ENCODE data around the gene DIPK1C. TPM values are rescaled to one million over a fixed set of nuclear protein-coding genes. Genes with fewer than 3 reads are reported as not detected.

Gene DIPK1C
- total and polyA plus RNA-seq, 2 experiments from 2014 or later: 0.07 TPM; not detected in 1

- peaks cover 7% of the 10 kb centered on the region for H3K27me3 Mint-ChIP-seq (ENCODE audit: insufficient read depth, low read depth, poor library complexity)
- Histone ChIP-seq H3K4me1 (ENCODE audit: insufficient read depth) (no peaks in the 10 kb centered on the region), H3K4me2 (no peak overlapping the region), H4K20me1 (replicated peaks; ENCODE audit: insufficient read depth) (no peaks in the 10 kb centered on the region), H3F3A (replicated peaks; ENCODE audit: low read depth) (no peaks in the 10 kb centered on the region), H3K27me3 (ENCODE audit: insufficient read depth) (no peaks in the 10 kb centered on the region), H2AFZ (no peak overlapping the region), H3K4me3 (no peak overlapping the region), H3K27ac (ENCODE audit: low read depth) (no peak overlapping the region), H3K36me3 (ENCODE audit: insufficient read depth) (no peaks in the 10 kb centered on the region), H3K9me2 (ENCODE audit: insufficient read depth) (no peaks in the 10 kb centered on the region), H3K79me2 (replicated peaks; ENCODE audit: insufficient read depth) (no peaks in the 10 kb centered on the region)
- H3K9me3 Mint-ChIP-seq: no peaks in the 10 kb centered on the region; the same call in 2 of the 3 replicates
- no peak overlapping the region for H3K4me3 Mint-ChIP-seq
- no peak for DNase-seq (ENCODE audit: low spot score)
- H3K27ac Mint-ChIP-seq: no peak overlapping the region
- TF ChIP-seq NANOG (IDR thresholded peaks at IDR 0.05; ENCODE audit: borderline replicate concordance) (no peak), EZH2 (IDR thresholded peaks at IDR 0.05; ENCODE audit: low read depth, unreplicated experiment) (no peak)
- TF ChIP-seq, protein P1, sequence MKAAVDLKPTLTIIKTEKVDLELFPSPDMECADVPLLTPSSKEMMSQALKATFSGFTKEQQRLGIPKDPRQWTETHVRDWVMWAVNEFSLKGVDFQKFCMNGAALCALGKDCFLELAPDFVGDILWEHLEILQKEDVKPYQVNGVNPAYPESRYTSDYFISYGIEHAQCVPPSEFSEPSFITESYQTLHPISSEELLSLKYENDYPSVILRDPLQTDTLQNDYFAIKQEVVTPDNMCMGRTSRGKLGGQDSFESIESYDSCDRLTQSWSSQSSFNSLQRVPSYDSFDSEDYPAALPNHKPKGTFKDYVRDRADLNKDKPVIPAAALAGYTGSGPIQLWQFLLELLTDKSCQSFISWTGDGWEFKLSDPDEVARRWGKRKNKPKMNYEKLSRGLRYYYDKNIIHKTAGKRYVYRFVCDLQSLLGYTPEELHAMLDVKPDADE (IDR thresholded peaks at IDR 0.05): no peak
- TF ChIP-seq, protein P2, sequence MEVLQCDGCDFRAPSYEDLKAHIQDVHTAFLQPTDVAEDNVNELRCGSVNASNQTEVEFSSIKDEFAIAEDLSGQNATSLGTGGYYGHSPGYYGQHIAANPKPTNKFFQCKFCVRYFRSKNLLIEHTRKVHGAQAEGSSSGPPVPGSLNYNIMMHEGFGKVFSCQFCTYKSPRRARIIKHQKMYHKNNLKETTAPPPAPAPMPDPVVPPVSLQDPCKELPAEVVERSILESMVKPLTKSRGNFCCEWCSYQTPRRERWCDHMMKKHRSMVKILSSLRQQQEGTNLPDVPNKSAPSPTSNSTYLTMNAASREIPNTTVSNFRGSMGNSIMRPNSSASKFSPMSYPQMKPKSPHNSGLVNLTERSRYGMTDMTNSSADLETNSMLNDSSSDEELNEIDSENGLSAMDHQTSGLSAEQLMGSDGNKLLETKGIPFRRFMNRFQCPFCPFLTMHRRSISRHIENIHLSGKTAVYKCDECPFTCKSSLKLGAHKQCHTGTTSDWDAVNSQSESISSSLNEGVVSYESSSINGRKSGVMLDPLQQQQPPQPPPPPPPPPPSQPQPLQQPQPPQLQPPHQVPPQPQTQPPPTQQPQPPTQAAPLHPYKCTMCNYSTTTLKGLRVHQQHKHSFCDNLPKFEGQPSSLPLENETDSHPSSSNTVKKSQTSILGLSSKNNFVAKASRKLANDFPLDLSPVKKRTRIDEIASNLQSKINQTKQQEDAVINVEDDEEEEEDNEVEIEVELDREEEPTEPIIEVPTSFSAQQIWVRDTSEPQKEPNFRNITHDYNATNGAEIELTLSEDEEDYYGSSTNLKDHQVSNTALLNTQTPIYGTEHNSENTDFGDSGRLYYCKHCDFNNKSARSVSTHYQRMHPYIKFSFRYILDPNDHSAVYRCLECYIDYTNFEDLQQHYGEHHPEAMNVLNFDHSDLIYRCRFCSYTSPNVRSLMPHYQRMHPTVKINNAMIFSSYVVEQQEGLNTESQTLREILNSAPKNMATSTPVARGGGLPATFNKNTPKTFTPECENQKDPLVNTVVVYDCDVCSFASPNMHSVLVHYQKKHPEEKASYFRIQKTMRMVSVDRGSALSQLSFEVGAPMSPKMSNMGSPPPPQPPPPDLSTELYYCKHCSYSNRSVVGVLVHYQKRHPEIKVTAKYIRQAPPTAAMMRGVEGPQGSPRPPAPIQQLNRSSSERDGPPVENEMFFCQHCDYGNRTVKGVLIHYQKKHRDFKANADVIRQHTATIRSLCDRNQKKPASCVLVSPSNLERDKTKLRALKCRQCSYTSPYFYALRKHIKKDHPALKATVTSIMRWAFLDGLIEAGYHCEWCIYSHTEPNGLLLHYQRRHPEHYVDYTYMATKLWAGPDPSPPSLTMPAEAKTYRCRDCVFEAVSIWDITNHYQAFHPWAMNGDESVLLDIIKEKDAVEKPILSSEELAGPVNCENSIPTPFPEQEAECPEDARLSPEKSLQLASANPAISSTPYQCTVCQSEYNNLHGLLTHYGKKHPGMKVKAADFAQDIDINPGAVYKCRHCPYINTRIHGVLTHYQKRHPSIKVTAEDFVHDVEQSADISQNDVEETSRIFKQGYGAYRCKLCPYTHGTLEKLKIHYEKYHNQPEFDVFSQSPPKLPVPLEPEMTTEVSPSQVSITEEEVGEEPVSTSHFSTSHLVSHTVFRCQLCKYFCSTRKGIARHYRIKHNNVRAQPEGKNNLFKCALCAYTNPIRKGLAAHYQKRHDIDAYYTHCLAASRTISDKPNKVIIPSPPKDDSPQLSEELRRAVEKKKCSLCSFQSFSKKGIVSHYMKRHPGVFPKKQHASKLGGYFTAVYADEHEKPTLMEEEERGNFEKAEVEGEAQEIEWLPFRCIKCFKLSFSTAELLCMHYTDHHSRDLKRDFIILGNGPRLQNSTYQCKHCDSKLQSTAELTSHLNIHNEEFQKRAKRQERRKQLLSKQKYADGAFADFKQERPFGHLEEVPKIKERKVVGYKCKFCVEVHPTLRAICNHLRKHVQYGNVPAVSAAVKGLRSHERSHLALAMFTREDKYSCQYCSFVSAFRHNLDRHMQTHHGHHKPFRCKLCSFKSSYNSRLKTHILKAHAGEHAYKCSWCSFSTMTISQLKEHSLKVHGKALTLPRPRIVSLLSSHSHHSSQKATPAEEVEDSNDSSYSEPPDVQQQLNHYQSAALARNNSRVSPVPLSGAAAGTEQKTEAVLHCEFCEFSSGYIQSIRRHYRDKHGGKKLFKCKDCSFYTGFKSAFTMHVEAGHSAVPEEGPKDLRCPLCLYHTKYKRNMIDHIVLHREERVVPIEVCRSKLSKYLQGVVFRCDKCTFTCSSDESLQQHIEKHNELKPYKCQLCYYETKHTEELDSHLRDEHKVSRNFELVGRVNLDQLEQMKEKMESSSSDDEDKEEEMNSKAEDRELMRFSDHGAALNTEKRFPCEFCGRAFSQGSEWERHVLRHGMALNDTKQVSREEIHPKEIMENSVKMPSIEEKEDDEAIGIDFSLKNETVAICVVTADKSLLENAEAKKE (CRISPR knock-in tag; IDR thresholded peaks at IDR 0.05): no peak
- no peaks in the 10 kb centered on the region for H3K36me3 Mint-ChIP-seq (ENCODE audit: low read depth)
- no peak for ATAC-seq
- no peaks in the 10 kb centered on the region for H3K4me1 Mint-ChIP-seq
These were observed 67.1 kb downstream of the DIPK1C start for GRCh38 chr18:74389991-74390390.
